SU-DHL-6 (cell line): Measurements from ENCODE around the gene ARFGEF2.

Experiments used
- H2AFZ ChIP-seq: fragments of 200-600 bp; sonication (generic); 2 replicates; pipeline ENCODE4 v1.6.1; 2014; ENCODE audit warnings: low read depth, mild to moderate bottlenecking, moderate library complexity, mixed read lengths, antibody characterized with exemption, low read length; ENCODE audit not compliant: severe bottlenecking
- H3F3A ChIP-seq: fragments of 200-600 bp; shearing (Covaris generic); 2 replicates; pipeline ENCODE4 v1.6.0; 2016; ENCODE audit warnings: antibody characterized with exemption, mild to moderate bottlenecking; ENCODE audit not compliant: insufficient read depth
- H3K27ac ChIP-seq: fragments of 200-600 bp; sonication (generic); 2 replicates; pipeline ENCODE4 v1.5.1; 2016; ENCODE audit warnings: low read depth, mild to moderate bottlenecking, low read length, moderate library complexity, mixed read lengths
- H3K27me3 ChIP-seq: fragments of 200-600 bp; sonication (generic), shearing (Covaris generic); 2 replicates; pipeline ENCODE4 v1.6.0; 2014; ENCODE audit warnings: mild to moderate bottlenecking, low read length
- H3K36me3 ChIP-seq: fragments of 200-600 bp; sonication (generic); 2 replicates; pipeline ENCODE4 v1.6.1; 2014; ENCODE audit warnings: mild to moderate bottlenecking, low read length, mixed read lengths
- H3K4me2 ChIP-seq: fragments of 300-600, 200-600 bp; shearing (Covaris generic), sonication (generic); 2 replicates; pipeline ENCODE4 v1.6.0; 2014; ENCODE audit warnings: low read length, low read depth, mild to moderate bottlenecking; ENCODE audit not compliant: poor library complexity, severe bottlenecking
- H3K4me3 ChIP-seq: fragments of 200-600 bp; sonication (generic); 2 replicates; pipeline ENCODE4 v1.5.1; 2014; ENCODE audit warnings: antibody characterized with exemption, low read length, mild to moderate bottlenecking, mixed read lengths; ENCODE audit not compliant: insufficient read depth, poor library complexity, severe bottlenecking
- H3K79me2 ChIP-seq: fragments of 200-600 bp; sonication (generic); 2 replicates; pipeline ENCODE4 v1.6.1; 2014; ENCODE audit warnings: mild to moderate bottlenecking, low read length, moderate library complexity; ENCODE audit not compliant: insufficient read depth
- H3K9ac ChIP-seq: fragments of 200-600 bp; sonication (generic); 2 replicates; pipeline ENCODE4 v1.7.0; 2014; ENCODE audit warnings: mild to moderate bottlenecking, low read length
- H3K9me2 ChIP-seq: fragments of 200-600 bp; sonication (generic); replicated peaks from 2 replicates; pipeline ENCODE4 v1.6.1; 2014; ENCODE audit warnings: low read length; ENCODE audit not compliant: insufficient read depth
- H3K9me3 ChIP-seq: fragments of 200-600 bp; sonication (generic); 2 replicates; pipeline ENCODE4 v1.6.1; 2014; ENCODE audit warnings: low read length, mixed read lengths; ENCODE audit not compliant: insufficient read depth
- H4K20me1 ChIP-seq: fragments of 200-600 bp; sonication (generic); 2 replicates; pipeline ENCODE4 v1.6.1; 2014; ENCODE audit warnings: low read depth, mild to moderate bottlenecking, antibody characterized with exemption, low read length, moderate library complexity, mixed read lengths
- EZH2phosphoT487 ChIP-seq: fragments of 200-600 bp; sonication (generic), shearing (Covaris generic); conservative IDR thresholded peaks from 2 replicates; pipeline ENCODE4 v1.6.1; 2018; ENCODE audit warnings: mild to moderate bottlenecking, antibody characterized with exemption, low read length, moderate library complexity, mixed read lengths
- TF ChIP-seq, protein P1 (sequence below): fragments of 200-600 bp; sonication (generic); IDR thresholded peaks from one replicate; pipeline ENCODE4 v1.5.1; 2017; ENCODE audit warnings: antibody characterized with exemption, mild to moderate bottlenecking, low read length, moderate library complexity; ENCODE audit not compliant: insufficient read depth, poor library complexity, severe bottlenecking

Gene ARFGEF2

DNA sequence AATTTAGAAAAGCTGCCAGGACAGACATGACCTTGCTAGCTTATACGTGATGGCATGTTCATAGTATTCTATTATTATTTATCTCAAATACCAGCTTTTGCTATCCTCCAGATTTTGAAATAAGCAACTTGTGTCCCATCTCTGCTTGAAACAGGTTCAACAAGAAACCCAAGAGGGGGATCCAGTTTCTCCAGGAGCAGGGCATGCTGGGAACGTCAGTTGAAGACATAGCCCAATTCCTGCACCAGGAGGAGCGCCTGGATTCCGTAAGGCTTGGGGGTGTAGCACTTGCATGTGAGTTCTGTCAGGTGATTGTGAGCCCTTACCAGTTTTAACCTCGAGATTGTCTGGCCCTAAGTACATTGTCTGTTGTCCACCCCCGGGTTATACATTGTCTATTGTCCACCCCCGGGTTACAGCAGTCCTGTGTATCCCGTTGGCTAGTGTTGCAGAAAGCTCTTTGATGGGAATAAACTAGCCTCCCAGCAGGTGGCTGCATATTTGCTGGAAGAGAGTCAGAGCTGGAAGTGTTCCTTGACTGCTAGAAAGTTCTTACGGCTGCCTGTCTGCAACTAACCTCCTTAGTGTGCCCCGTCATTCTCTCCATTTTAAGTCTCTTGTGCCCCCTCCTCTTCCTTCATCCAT, 63.2 kb downstream of the ARFGEF2 start:
- H3K36me3 ChIP-seq, result peaks cover 19% of the 10 kb centered on the region
- TF ChIP-seq, protein P1, sequence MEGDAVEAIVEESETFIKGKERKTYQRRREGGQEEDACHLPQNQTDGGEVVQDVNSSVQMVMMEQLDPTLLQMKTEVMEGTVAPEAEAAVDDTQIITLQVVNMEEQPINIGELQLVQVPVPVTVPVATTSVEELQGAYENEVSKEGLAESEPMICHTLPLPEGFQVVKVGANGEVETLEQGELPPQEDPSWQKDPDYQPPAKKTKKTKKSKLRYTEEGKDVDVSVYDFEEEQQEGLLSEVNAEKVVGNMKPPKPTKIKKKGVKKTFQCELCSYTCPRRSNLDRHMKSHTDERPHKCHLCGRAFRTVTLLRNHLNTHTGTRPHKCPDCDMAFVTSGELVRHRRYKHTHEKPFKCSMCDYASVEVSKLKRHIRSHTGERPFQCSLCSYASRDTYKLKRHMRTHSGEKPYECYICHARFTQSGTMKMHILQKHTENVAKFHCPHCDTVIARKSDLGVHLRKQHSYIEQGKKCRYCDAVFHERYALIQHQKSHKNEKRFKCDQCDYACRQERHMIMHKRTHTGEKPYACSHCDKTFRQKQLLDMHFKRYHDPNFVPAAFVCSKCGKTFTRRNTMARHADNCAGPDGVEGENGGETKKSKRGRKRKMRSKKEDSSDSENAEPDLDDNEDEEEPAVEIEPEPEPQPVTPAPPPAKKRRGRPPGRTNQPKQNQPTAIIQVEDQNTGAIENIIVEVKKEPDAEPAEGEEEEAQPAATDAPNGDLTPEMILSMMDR, result no peak
- no peak for TF ChIP-seq EZH2phosphoT487
- H3F3A ChIP-seq, result no peaks in the 10 kb centered on the region
- no peaks in the 10 kb centered on the region for H3K9me3 ChIP-seq
- no peak overlapping the region for H3K27ac ChIP-seq
- H3K4me2 ChIP-seq, result no peak overlapping the region
- H3K79me2 ChIP-seq, result no peaks in the 10 kb centered on the region
- no peak overlapping the region for H3K4me3 ChIP-seq
- H3K9me2 ChIP-seq, result no peaks in the 10 kb centered on the region
- H4K20me1 ChIP-seq, result no peaks in the 10 kb centered on the region
- no peak overlapping the region for H2AFZ ChIP-seq
- no peak overlapping the region for H3K9ac ChIP-seq
- no peaks in the 10 kb centered on the region for H3K27me3 ChIP-seq

DNA sequence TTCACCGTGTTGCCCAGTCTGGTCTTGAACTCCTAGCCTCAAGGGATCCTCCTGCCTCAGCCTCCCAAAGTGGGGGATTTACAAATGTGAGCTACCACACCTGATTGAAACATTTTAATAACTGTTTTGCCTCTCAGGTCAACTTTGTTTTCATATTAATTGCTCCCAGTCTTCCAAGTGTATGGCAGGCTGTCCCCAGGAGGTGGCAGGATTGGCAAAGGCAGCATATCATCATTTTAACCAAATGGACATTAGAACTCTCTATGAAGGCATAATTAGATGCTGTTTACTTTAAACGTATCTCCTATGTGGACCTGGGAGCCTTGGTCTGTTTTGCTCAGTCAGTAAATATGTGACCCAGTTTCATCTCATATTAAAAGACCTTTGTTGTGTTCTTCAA, 65.4 kb downstream of the ARFGEF2 start:
- Histone ChIP-seq H3K4me3 (no peak overlapping the region), H3K4me2 (no peak overlapping the region), H3K9me2 (no peaks in the 10 kb centered on the region), H3K27me3 (no peaks in the 10 kb centered on the region), H3K36me3 (peaks cover 22% of the 10 kb centered on the region), H4K20me1 (no peaks in the 10 kb centered on the region), H3K9me3 (no peaks in the 10 kb centered on the region), H3K27ac (no peak overlapping the region), H3K79me2 (no peaks in the 10 kb centered on the region), H3F3A (no peaks in the 10 kb centered on the region), H3K9ac (no peak overlapping the region), H2AFZ (no peak overlapping the region)
- TF ChIP-seq EZH2phosphoT487, result no peak
- TF ChIP-seq, protein P1, result no peak

DNA sequence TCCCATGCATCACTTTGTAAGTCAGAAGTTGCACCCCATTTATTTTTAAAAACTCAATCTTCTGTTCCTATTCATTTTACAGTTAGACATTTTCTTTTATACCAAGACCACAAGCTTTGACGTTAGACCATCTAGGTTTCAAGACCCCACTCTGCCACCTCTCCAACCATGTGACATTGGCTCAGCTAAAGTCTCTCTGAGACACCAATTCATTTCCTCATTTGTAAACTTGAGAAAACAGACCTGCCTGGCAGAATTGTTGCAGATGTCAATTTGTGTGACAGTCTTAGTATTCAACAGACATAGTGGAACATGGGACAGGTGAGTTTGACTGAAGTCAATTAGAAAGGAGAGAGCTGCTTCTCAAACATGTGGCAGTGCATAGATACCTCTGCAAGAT, 69.0 kb downstream of the ARFGEF2 start:
- TF ChIP-seq, protein P1, result no peak
- TF ChIP-seq EZH2phosphoT487, result no peak
- no peak overlapping the region for H3K4me2 ChIP-seq
- H3K4me3 ChIP-seq, result no peak overlapping the region
- peaks cover 25% of the 10 kb centered on the region; the same call in 1 of the 2 replicates for H3K36me3 ChIP-seq
- no peaks in the 10 kb centered on the region for H3K79me2 ChIP-seq
- H3K27ac ChIP-seq, result no peak overlapping the region
- H3K27me3 ChIP-seq, result no peaks in the 10 kb centered on the region
- no peak overlapping the region for H3K9ac ChIP-seq
- no peak overlapping the region for H2AFZ ChIP-seq
- no peaks in the 10 kb centered on the region for H3K9me3 ChIP-seq
- no peaks in the 10 kb centered on the region for H4K20me1 ChIP-seq
- H3F3A ChIP-seq, result no peaks in the 10 kb centered on the region
- H3K9me2 ChIP-seq, result no peaks in the 10 kb centered on the region
